Parathyroid adenoma (tissue), 2 donors: ENCODE data around the gene TRAPPC6A.

Experiments used
- H2AFZ ChIP-seq: fragments of 300-600 bp; sonication (generic); one replicate; pipeline ENCODE4 v1.7.0; 2017; ENCODE audit warnings: antibody characterized with exemption, mild to moderate bottlenecking
- H3K27ac ChIP-seq: fragments of 300-600 bp; sonication (generic); one replicate; pipeline ENCODE4 v1.7.0; 2017
- H3K27me3 ChIP-seq: fragments of 300-600 bp; sonication (generic); one replicate; pipeline ENCODE4 v1.7.0; 2017; ENCODE audit warnings: low read length; ENCODE audit not compliant: control insufficient read depth, insufficient read depth
- H3K36me3 ChIP-seq: fragments of 300-600 bp; sonication (generic); one replicate; pipeline ENCODE4 v1.7.0; 2017; ENCODE audit warnings: low read length; ENCODE audit not compliant: control insufficient read depth, insufficient read depth
- H3K4me1 ChIP-seq: fragments of 300-600 bp; sonication (generic); one replicate; pipeline ENCODE4 v1.7.0; 2017; ENCODE audit warnings: control low read depth
- H3K4me2 ChIP-seq: fragments of 300-600 bp; sonication (generic); one replicate; pipeline ENCODE4 v1.7.0; 2017; ENCODE audit warnings: low read length
- H3K4me3 ChIP-seq: fragments of 300-600 bp; sonication (generic); one replicate; pipeline ENCODE4 v1.7.0; 2017; ENCODE audit warnings: low read depth, low read length
- H3K79me2 ChIP-seq: fragments of 300-600 bp; sonication (generic); one replicate; pipeline ENCODE4 v1.7.0; 2017; ENCODE audit warnings: control low read depth
- H3K9ac ChIP-seq: fragments of 300-600 bp; sonication (generic); one replicate; pipeline ENCODE4 v1.7.0; 2017; ENCODE audit warnings: mild to moderate bottlenecking
- H3K9me3 ChIP-seq: fragments of 300-600 bp; sonication (generic); one replicate; pipeline ENCODE4 v1.7.0; 2017; ENCODE audit warnings: low read length; ENCODE audit not compliant: control insufficient read depth
- CTCF ChIP-seq: fragments of 300-600 bp; sonication (generic); IDR thresholded peaks from one replicate; pipeline ENCODE4 v1.7.0; 2017; ENCODE audit warnings: antibody characterized with exemption, mild to moderate bottlenecking
- donor health status: primary hyperparathyroidism.

Gene TRAPPC6A

GRCh38 chr19:45169602-45170001 is 8.4 kb downstream of the TRAPPC6A start:
- no peak overlapping the region for H2AFZ ChIP-seq

DNA sequence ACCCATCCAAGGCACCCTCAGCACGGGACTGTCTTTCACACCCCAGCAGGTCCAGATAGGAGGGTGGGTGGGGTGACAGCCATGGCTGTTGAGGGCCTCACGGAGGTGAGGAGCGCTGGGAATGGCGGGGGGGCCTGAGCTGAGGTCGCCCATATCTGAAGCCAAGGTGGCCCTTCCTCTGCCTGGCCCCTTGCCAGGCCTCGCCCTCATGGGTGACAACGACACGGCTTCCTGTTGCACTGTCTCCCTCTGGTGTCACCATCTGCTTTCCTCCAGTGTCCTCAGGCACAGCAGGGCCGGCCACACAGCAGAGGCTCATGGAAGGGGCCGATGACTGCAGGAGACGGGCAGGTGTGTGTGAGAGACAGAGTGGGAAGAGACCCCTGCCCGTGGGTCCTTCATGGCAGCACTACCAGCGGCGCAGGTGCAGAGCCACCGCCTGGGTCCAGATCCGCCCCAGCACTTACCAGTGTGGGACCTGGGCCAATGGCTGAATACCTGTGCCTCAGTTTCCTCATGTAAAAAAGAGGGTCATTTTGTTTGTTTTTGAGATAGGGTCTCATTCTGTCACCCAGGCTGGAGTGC is 9.2 kb downstream of the TRAPPC6A start:
- H3K4me2 ChIP-seq: no peak overlapping the region
- H3K79me2 ChIP-seq: peaks cover 3% of the 10 kb centered on the region
- H3K4me3 ChIP-seq: no peak overlapping the region
- no peaks in the 10 kb centered on the region for H3K36me3 ChIP-seq
- TF ChIP-seq CTCF: no peak
- H3K27me3 ChIP-seq: no peaks in the 10 kb centered on the region
- H3K9me3 ChIP-seq: no peaks in the 10 kb centered on the region
- no peak overlapping the region for H2AFZ ChIP-seq
- H3K4me1 ChIP-seq: no peaks in the 10 kb centered on the region
- no peak overlapping the region for H3K9ac ChIP-seq
- H3K27ac ChIP-seq: no peak overlapping the region

More at GRCh38 chr19:45169602-45170001, 8.4 kb downstream of the TRAPPC6A start:
- no peak overlapping the region for H3K4me3 ChIP-seq
- no peak for TF ChIP-seq CTCF
- no peak overlapping the region for H3K27ac ChIP-seq
- peaks cover 7% of the 10 kb centered on the region for H3K79me2 ChIP-seq
- H3K4me1 ChIP-seq: no peaks in the 10 kb centered on the region
- no peak overlapping the region for H3K9ac ChIP-seq
- no peaks in the 10 kb centered on the region for H3K9me3 ChIP-seq
- H3K27me3 ChIP-seq: no peaks in the 10 kb centered on the region
- H3K36me3 ChIP-seq: no peaks in the 10 kb centered on the region
- H3K4me2 ChIP-seq: no peak overlapping the region

DNA sequence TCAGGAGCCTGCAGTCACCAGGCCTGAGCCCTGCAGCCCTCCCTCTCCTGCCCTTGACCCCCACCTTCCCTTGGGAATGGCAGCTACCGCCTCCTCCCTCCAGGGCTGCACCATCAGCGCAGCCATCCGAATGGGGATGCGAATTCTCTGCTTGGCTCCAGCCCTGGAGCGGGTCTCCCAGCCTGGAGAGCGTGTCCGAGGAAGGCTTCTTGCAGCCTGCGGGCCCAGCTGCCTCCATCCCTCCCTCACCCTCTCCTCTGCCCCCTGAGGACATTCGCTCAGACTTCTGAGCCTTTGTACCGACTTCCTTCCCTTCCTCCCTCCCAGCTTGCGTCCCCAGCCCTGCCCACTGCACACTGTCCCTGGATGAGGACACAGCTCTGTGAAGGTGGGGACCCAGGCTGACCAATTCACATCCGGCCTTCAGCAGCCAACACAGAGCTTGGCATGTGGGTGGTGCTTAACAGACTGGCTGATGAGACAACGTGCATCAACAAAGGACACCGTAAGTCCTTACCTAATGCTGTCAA is 11.2 kb downstream of the TRAPPC6A start:
- Histone ChIP-seq H3K9me3 (no peaks in the 10 kb centered on the region), H3K79me2 (no peaks in the 10 kb centered on the region), H3K4me2 (no peak overlapping the region), H3K4me3 (no peak overlapping the region), H3K36me3 (no peaks in the 10 kb centered on the region), H3K9ac (no peak overlapping the region), H3K4me1 (no peaks in the 10 kb centered on the region), H3K27ac (no peak overlapping the region), H2AFZ (no peak overlapping the region), H3K27me3 (no peaks in the 10 kb centered on the region)
- no peak for TF ChIP-seq CTCF

DNA sequence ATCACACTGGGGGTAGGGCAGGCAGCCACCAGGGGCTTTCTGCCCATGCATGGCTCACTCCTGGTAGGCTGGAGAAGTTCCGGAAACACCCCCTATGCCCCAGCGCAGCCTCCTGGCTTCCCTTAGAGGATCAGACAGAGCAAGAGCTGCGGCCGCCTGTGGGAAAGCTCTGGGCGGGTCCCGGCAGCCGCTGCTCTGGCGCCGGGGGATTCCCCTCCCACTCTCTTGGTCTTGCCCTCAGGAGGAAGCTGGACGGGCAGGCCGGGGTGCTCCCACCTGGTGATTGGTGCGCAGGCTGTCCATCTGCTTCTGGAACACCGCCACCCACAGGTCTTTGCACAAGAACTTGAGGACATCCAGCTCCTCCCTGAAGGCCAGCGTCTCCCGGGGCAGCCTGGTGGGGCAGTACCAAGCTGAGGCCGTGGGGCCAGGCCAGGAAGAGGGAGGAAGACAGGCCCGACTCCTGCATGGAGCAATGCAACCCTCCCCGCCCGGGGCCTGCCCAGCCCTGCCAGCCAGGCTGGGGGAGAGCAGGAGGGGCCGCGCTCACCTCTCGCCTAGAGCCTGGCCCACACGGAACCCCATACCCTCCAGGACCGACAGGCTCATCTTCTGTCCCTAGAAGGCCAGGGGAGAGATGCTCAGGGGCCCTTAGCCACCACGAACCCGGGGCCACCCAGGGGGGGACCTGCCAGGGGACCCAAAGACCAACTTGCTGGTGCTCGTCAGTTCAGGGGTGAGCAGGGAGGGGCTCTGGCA is 13.3 kb downstream of the TRAPPC6A start:
- H3K27me3 ChIP-seq: no peaks in the 10 kb centered on the region
- no peak overlapping the region for H2AFZ ChIP-seq
- H3K9ac ChIP-seq: no peak overlapping the region
- H3K79me2 ChIP-seq: no peaks in the 10 kb centered on the region
- H3K4me3 ChIP-seq: no peak overlapping the region
- H3K9me3 ChIP-seq: no peaks in the 10 kb centered on the region
- no peaks in the 10 kb centered on the region for H3K4me1 ChIP-seq
- no peaks in the 10 kb centered on the region for H3K36me3 ChIP-seq
- H3K27ac ChIP-seq: no peak overlapping the region
- TF ChIP-seq CTCF: no peak
- H3K4me2 ChIP-seq: no peak overlapping the region
